Ovary (tissue), 9 donors: ENCODE measurements around the gene NAPB. TPM values are rescaled to one million over a fixed set of nuclear protein-coding genes. Genes with fewer than 3 reads are reported as not detected.

Experiments used
- DNase-seq, 5 donors: peaks; one replicate each; pipeline ENCODE4 v3.0.0-alpha.2; 2019 to 2020
- H3K27ac ChIP-seq, 2 donors: fragments of 200-600 bp; one replicate each; pipeline versions ENCODE4 v1.5.1 to v1.8.0; 2019 to 2022
- H3K27me3 ChIP-seq: fragments of 200-600 bp; one replicate; pipeline ENCODE4 v1.8.0; 2022
- H3K36me3 ChIP-seq: fragments of 200-600 bp; sonication (generic); one replicate; pipeline ENCODE4 v1.5.1; 2019
- H3K4me1 ChIP-seq: one replicate; pipeline ENCODE4 v1.8.1; 2013; ENCODE audit warnings: mild to moderate bottlenecking, moderate library complexity; ENCODE audit not compliant: insufficient read depth
- H3K4me3 ChIP-seq: fragments of 200-600 bp; sonication (generic); one replicate; pipeline ENCODE4 v1.5.1; 2017
- H3K9me3 ChIP-seq, 2 donors: fragments of 200-600 bp in 1 of 2; sonication (generic) in 1 of 2; one replicate each; pipeline versions ENCODE4 v1.5.1 to v1.8.1; 2013 to 2019; ENCODE audit warnings: mild to moderate bottlenecking in 1 of 2, moderate library complexity in 1 of 2
- EP300 ChIP-seq: sonication (generic); formaldehyde crosslinking; IDR thresholded peaks from one replicate; pipeline ENCODE4 v1.6.1; 2017; ENCODE audit warnings: antibody characterized with exemption
- POLR2A ChIP-seq: fragments of 450-650 bp; IDR thresholded peaks from one replicate; pipeline ENCODE4 v1.6.1; 2017; ENCODE audit warnings: antibody characterized with exemption, mild to moderate bottlenecking, moderate library complexity
- WGBS, 3 donors: extraction: QIAGEN DNeasy Blood & Tissue Kit in 1 of 3; methylation state at CpG; one replicate each; pipeline versions ENCODE4 v1.1.5 to v1.1.7; 2013 to 2017; 5-methylcytosine and 5-hydroxymethylcytosine counted together
- intact Hi-C, 4 donors: fragments of 100-400 bp; cut with DNase I; formaldehyde crosslinking; loops; one replicate each; pipeline versions ENCODE4 v1.11.0 to v1.15.1; 2022 to 2023
- polyA plus RNA-seq, 2 donors: library from polyadenylated mRNA; stranded (reverse); fragments of 200-250 nt in 1 of 2; fragments of 350-450 nt in 1 of 2; fragmentation: Illumina TruSeq in 1 of 2; extraction: RNeasy Lipid Tissue Mini Kit (QIAGEN cat#74804) in 1 of 2; gene quantifications; one replicate each; pipeline ENCODE4 v1.2.3, GENCODE V29; 2013 to 2014
- total RNA-seq, 7 donors: library from RNA; depleted of rRNA in 2 of 7; stranded (reverse); fragments of >200 nt in 2 of 7; fragmentation: NEBNext Ultra II Directional in 3 of 7; extraction: Animal tissue kit (Norgen Biotek cat#: 25700) in 3 of 7; gene quantifications; one replicate each; pipeline versions ENCODE4 v1.1.0 to v1.2.4, GENCODE V29; 2016 to 2023
- TF ChIP-seq, protein P1 (sequence below), 3 donors: fragments of 450-650 bp in 2 of 3; fragments of 200-600 bp in 1 of 3; IDR thresholded peaks; one replicate each; pipeline versions ENCODE4 v1.5.1 to v1.8.0; 2016 to 2022; ENCODE audit warnings: antibody characterized with exemption in 3 of 3, mild to moderate bottlenecking in 1 of 3
- donor health status: DM: no; HTN: no; CAD: no; lungs with moderate emphysema.
- donor health status: DM: no; HTN: no; CAD: no.
- donor health status: Bipolar disorder and iron deficiency.
- donor health status: DM: yes; HTN: yes; CAD: no.
- donor health status: DM: no; HTN: no; CAD: no.
- donor health status: DM: yes; HTN: yes; CAD: no.

The NAPB gene
- total and polyA plus RNA-seq, 9 donors: 9.3 to 17.9 (median 12.9) TPM

DNA sequence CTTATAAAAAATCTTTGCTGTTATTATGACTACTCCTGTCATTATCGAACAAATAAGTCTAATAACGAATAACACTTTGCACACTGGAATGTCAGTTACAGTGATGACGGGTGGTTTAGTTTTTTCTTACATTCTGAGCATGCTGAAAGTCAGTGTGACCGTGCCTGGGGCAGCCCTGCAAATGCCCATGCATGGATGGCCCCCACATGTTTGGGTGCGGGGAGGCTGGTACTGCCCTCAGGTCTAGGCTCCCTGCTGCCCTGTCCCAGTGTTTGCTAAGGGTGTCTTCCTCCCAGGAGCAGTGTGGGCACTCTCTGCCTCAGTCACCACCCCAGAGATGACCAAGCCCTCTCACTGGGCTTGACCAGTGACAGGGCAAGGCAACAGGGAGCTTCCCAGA, 21.1 kb upstream of the NAPB start:
- no peak for TF ChIP-seq EP300
- no peak for TF ChIP-seq POLR2A
- TF ChIP-seq, protein P1, sequence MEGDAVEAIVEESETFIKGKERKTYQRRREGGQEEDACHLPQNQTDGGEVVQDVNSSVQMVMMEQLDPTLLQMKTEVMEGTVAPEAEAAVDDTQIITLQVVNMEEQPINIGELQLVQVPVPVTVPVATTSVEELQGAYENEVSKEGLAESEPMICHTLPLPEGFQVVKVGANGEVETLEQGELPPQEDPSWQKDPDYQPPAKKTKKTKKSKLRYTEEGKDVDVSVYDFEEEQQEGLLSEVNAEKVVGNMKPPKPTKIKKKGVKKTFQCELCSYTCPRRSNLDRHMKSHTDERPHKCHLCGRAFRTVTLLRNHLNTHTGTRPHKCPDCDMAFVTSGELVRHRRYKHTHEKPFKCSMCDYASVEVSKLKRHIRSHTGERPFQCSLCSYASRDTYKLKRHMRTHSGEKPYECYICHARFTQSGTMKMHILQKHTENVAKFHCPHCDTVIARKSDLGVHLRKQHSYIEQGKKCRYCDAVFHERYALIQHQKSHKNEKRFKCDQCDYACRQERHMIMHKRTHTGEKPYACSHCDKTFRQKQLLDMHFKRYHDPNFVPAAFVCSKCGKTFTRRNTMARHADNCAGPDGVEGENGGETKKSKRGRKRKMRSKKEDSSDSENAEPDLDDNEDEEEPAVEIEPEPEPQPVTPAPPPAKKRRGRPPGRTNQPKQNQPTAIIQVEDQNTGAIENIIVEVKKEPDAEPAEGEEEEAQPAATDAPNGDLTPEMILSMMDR (IDR thresholded peaks at IDR 0.05): no peak
- Histone ChIP-seq H3K4me3 (no peak overlapping the region), H3K27ac (no peak overlapping the region), H3K9me3 (no peaks in the 10 kb centered on the region), H3K36me3 (no peaks in the 10 kb centered on the region), H3K4me1 (no peaks in the 10 kb centered on the region), H3K27me3 (no peaks in the 10 kb centered on the region)
- 79 to 88% (median 82%) methylated on average over 5 of the region's 5 CpGs for WGBS, 3 donors
- intact Hi-C loops: loop anchor here in 2 of 4 donors (5.0 to 10.0 kb wide), 3 partner anchors 162 to 555 kb away; partner anchors contain the start of gene CST9 (in 1 of the 2)
- DNase-seq: no peak

- no peaks in the 10 kb centered on the region for H3K4me1 ChIP-seq
- H3K9me3 ChIP-seq: no peaks in the 10 kb centered on the region
- H3K27ac ChIP-seq: no peak overlapping the region
- intact Hi-C loops: loop anchor here in 2 of 4 donors (5.0 to 10.0 kb wide), 3 partner anchors 163 to 555 kb away; partner anchors contain the start of gene CST9 (in 1 of the 2)
- no peaks in the 10 kb centered on the region for H3K36me3 ChIP-seq
- no peak for TF ChIP-seq POLR2A
- TF ChIP-seq, protein P1 (IDR thresholded peaks at IDR 0.05): peak; percentile 52 to 61 (median 58)
- DNase-seq: peak; percentile 47 to 70 (median 61)
- no peak overlapping the region for H3K4me3 ChIP-seq
- no peaks in the 10 kb centered on the region for H3K27me3 ChIP-seq
- WGBS, 3 donors: 16 to 20% (median 16%) methylated on average over 8 of the region's 8 CpGs
Observed at GRCh38 chr20:23441850-23442313, 20.6 kb upstream of the NAPB start.

GRCh38 chr20:23440004-23440403, 18.7 kb upstream of the NAPB start:
- no peak for TF ChIP-seq POLR2A
- TF ChIP-seq, protein P1 (IDR thresholded peaks at IDR 0.05): no peak
- TF ChIP-seq EP300: no peak
- H3K4me3 ChIP-seq: no peak overlapping the region
- H3K4me1 ChIP-seq: peaks cover 2% of the 10 kb centered on the region
- DNase-seq: no peak
- H3K9me3 ChIP-seq: no peaks in the 10 kb centered on the region
- no peaks in the 10 kb centered on the region for H3K27me3 ChIP-seq
- WGBS, 3 donors: 79 to 86% (median 79%) methylated on average over 2 of the region's 2 CpGs
- intact Hi-C loops: loop anchor here in 2 of 4 donors (5.0 to 10.0 kb wide), 3 partner anchors 165 to 557 kb away; partner anchors contain the start of gene CST9 (in 1 of the 2)
- H3K36me3 ChIP-seq: no peaks in the 10 kb centered on the region
- no peak overlapping the region for H3K27ac ChIP-seq

DNA sequence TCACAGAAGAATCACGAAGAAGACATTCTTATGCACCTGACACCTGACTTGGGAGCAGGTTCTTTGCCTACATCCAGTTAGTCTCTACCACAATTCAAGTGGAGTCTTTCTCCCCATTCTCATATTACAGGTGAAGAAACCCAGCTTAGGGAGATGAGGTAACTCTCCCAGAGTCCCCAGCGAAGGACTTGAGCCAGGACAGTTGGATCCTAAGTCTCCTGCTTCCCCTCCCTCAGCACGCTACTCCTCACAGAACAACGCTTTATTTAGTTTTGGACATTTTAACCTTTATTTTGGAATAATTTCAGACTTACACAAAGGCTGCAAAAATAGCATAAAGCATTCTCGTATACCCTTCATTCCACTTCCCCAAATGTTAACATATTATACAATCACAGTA, 17.4 kb upstream of the NAPB start:
- Histone ChIP-seq H3K4me1 (peaks cover 2% of the 10 kb centered on the region), H3K27me3 (no peaks in the 10 kb centered on the region), H3K36me3 (no peaks in the 10 kb centered on the region), H3K9me3 (no peaks in the 10 kb centered on the region), H3K4me3 (no peak overlapping the region), H3K27ac (no peak overlapping the region)
- 58 to 75% (median 74%) methylated on average over 5 of the region's 5 CpGs for WGBS, 3 donors
- intact Hi-C loops: loop anchor here in 1 of 4 donors (5.0 kb wide), 1 partner anchor 164 kb away; no protein-coding TSS in a partner anchor
- no peak for DNase-seq
- no peak for TF ChIP-seq EP300
- TF ChIP-seq, protein P1 (IDR thresholded peaks at IDR 0.05): no peak
- no peak for TF ChIP-seq POLR2A
